H54 (cell line): ENCODE measurements around the gene CDRT4.

Experiments used
- DNase-seq: peaks from one replicate; pipeline ENCODE4 v3.0.0; 2011; ENCODE audit warnings: low spot score, mixed read lengths; ENCODE audit not compliant: insufficient read length
- FAIRE-seq: peaks from 3 replicates; lab custom pipeline; 2011; peaks lifted over from hg19 to GRCh38; lab: Jason Lieb, UNC
- POLR2A ChIP-seq: IDR thresholded peaks from 2 replicates; pipeline ENCODE4 v1.6.1; 2011; ENCODE audit warnings: low read depth, mild to moderate bottlenecking, low read length

Gene CDRT4

GRCh38 chr17:15502369-15503112, 35.1 kb upstream of the CDRT4 start:
- DNase-seq (peak; percentile 69), FAIRE-seq (no peak)
- no peak for TF ChIP-seq POLR2A

GRCh38 chr17:15501793-15502192, 34.4 kb upstream of the CDRT4 start:
- FAIRE-seq: no peak
- no peak for TF ChIP-seq POLR2A
- no peak for DNase-seq

- TF ChIP-seq POLR2A: no peak
- FAIRE-seq: no peak
- no peak for DNase-seq
Measured at GRCh38 chr17:15501282-15501681, 33.9 kb upstream of the CDRT4 start.

GRCh38 chr17:15498107-15498506, 30.7 kb upstream of the CDRT4 start:
- FAIRE-seq (peak; percentile 11), DNase-seq (no peak)
- no peak for TF ChIP-seq POLR2A

- FAIRE-seq (no peak), DNase-seq (no peak)
- TF ChIP-seq POLR2A: no peak
Measured at GRCh38 chr17:15496735-15497670, 29.6 kb upstream of the CDRT4 start.

- no peak for TF ChIP-seq POLR2A
- DNase-seq: no peak
- no peak for FAIRE-seq
Measured at GRCh38 chr17:15494821-15495220, 27.4 kb upstream of the CDRT4 start.

GRCh38 chr17:15493693-15494035, 26.2 kb upstream of the CDRT4 start:
- FAIRE-seq: no peak
- no peak for DNase-seq
- TF ChIP-seq POLR2A: no peak

GRCh38 chr17:15492791-15493692, 25.6 kb upstream of the CDRT4 start:
- DNase-seq (no peak), FAIRE-seq (no peak)
- TF ChIP-seq POLR2A: no peak

- DNase-seq (no peak), FAIRE-seq (no peak)
- no peak for TF ChIP-seq POLR2A
Measured at GRCh38 chr17:15492186-15492585, 24.8 kb upstream of the CDRT4 start.

GRCh38 chr17:15490634-15491261, 23.3 kb upstream of the CDRT4 start:
- FAIRE-seq: peak; percentile 61
- no peak for TF ChIP-seq POLR2A
- peak; percentile 81 for DNase-seq

- no peak for FAIRE-seq
- DNase-seq: no peak
- no peak for TF ChIP-seq POLR2A
Measured at GRCh38 chr17:15488557-15488956, 21.1 kb upstream of the CDRT4 start.

- TF ChIP-seq POLR2A: no peak
- FAIRE-seq (no peak), DNase-seq (no peak)
Measured at GRCh38 chr17:15485045-15485444, 17.6 kb upstream of the CDRT4 start.

GRCh38 chr17:15483431-15483830, 16.0 kb upstream of the CDRT4 start:
- no peak for FAIRE-seq
- no peak for DNase-seq
- no peak for TF ChIP-seq POLR2A
